Measurements from ENCODE around the gene KRT76. TPM values are rescaled to one million over a fixed set of nuclear protein-coding genes. Genes with fewer than 3 reads are reported as not detected.

KRT76 gene
- total RNA-seq, 1 donor from 2014 or later: not detected

DNA sequence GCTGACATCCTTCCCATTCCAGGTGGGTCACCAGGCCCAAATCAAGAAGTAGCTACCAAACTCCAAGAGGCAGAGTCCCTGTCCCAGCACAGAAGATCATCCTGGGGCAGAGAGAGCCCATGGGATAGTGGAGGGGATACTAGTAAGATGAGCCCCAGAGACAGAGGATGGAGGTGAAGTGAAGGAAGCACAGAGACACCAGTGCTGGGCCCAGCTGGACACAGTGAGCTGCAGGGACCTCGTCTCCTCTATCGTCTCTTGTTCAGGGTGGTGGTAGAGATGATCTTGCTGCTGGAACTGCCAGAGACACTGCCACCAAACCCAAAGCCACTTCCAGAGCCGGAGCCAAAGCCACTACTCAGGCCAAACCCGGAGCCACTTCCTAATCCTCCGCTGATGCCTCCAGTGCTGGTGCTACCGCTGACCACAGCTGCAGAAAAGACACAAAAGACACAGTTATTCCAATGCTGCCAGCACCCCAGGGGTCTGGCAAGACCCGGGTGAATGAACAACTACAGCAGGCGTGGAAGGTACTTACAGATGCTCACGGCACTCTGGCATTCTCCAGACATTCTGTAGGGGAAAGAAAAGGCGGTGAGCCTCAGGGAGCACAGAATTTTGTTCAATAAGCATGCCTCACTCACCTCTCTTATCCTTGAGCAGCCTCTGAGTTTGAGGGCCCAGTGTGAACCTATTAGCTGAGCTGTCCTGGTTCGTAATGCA is 29.8 kb upstream of the KRT76 start:
- no peak for TF ChIP-seq CTCF (IDR thresholded peaks at IDR 0.05)
- Histone ChIP-seq H3K36me3 (no peaks in the 10 kb centered on the region), H3K4me1 (no peaks in the 10 kb centered on the region), H3K27me3 (ENCODE audit: low read depth) (peaks cover 34% of the 10 kb centered on the region), H3K9me3 (no peaks in the 10 kb centered on the region), H3K4me3 (no peak overlapping the region), H3K27ac (no peak overlapping the region)
- ATAC-seq: no peak
- intact Hi-C loops (cut with DNase I): no loop called here
- no peak for DNase-seq

DNA sequence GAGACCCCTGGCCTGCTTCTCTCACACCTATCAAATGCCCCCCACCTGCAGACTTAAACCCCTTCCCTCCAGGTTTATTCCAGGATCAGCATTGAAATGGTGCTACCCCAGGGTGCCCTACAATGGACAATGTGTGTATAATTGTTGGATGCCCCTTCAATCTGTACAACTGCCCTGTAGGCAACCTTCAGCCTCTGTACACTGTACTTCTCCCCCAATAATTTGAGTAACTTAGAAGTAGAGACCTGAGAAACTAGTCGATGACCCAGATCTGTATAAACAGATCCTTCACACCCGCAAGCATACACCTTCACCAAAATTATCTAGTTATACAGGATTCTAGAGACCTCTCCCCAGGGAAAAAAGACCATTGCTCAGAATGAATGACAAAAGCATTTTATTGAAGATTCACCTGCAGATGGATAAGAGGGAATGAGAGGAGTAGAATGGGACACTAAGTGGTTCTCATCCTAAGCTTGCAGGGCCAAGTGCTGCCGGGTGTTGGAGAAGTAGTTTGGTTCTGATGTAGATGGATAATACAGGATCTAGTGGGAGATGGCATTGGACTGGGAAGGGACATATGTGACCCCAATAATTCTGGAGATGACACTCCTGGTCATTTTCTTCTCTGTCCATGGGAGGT is 29.1 kb upstream of the KRT76 start:
- TF ChIP-seq CTCF (IDR thresholded peaks at IDR 0.05): no peak
- Histone ChIP-seq H3K36me3 (no peaks in the 10 kb centered on the region), H3K4me1 (peaks cover 3% of the 10 kb centered on the region), H3K9me3 (no peaks in the 10 kb centered on the region), H3K27ac (no peak overlapping the region), H3K27me3 (ENCODE audit: low read depth) (peaks cover 32% of the 10 kb centered on the region), H3K4me3 (no peak overlapping the region)
- intact Hi-C loops (cut with DNase I): no loop called here
- ATAC-seq: no peak
- DNase-seq: no peak

- Histone ChIP-seq H3K4me1 (peaks cover 9% of the 10 kb centered on the region), H3K27ac (no peak overlapping the region), H3K4me3 (no peak overlapping the region), H3K9me3 (no peaks in the 10 kb centered on the region), H3K36me3 (no peaks in the 10 kb centered on the region), H3K27me3 (ENCODE audit: low read depth) (peaks cover 32% of the 10 kb centered on the region)
- ATAC-seq: no peak
- intact Hi-C loops (cut with DNase I): no loop called here
- TF ChIP-seq CTCF (IDR thresholded peaks at IDR 0.05): no peak
- DNase-seq: no peak
These were observed 28.6 kb upstream of the KRT76 start for GRCh38 chr12:52805739-52806138.

- TF ChIP-seq CTCF (IDR thresholded peaks at IDR 0.05): no peak
- intact Hi-C loops (cut with DNase I): no loop called here
- H3K9me3 ChIP-seq: no peaks in the 10 kb centered on the region
- no peaks in the 10 kb centered on the region for H3K36me3 ChIP-seq
- ATAC-seq (no peak), DNase-seq (no peak)
- H3K27ac ChIP-seq: no peak overlapping the region
- peaks cover 16% of the 10 kb centered on the region for H3K4me1 ChIP-seq
- H3K4me3 ChIP-seq: no peak overlapping the region
- H3K27me3 ChIP-seq (ENCODE audit: low read depth): peaks cover 32% of the 10 kb centered on the region
These were observed 27.9 kb upstream of the KRT76 start for GRCh38 chr12:52805000-52805399.

DNA sequence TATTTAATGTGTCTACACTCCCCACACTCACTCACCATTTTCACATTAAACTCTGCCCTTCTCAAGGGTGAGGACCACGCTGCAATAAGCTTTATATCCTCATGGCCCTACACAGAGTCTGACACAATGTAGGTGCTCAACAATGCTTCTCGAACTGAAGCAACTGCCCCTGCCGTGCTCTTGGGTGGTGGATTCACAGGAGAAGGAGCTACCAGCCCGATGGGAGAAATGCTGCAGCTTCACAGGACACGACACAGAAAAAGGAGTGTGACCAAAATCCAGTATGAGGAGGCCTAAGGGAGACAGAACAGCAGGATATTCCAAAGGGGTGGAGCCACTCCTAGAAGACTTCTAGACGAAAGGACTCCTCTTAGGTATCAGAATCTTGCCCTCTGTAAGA is 25.3 kb upstream of the KRT76 start:
- ATAC-seq: no peak
- Histone ChIP-seq H3K27ac (no peak overlapping the region), H3K36me3 (no peaks in the 10 kb centered on the region), H3K4me3 (no peak overlapping the region), H3K9me3 (no peaks in the 10 kb centered on the region), H3K4me1 (peaks cover 23% of the 10 kb centered on the region), H3K27me3 (ENCODE audit: low read depth) (peaks cover 19% of the 10 kb centered on the region)
- TF ChIP-seq CTCF (IDR thresholded peaks at IDR 0.05): no peak
- DNase-seq: no peak
- intact Hi-C loops (cut with DNase I): no loop called here

Measured in lower lobe of right lung (tissue), 2 donors.